Naive thymus-derived CD8-positive, alpha-beta T cell (primary cell): ENCODE measurements around the gene C5orf24. TPM values are rescaled to one million over a fixed set of nuclear protein-coding genes. Genes with fewer than 3 reads are reported as not detected.
"Not testable (repeated sequence)": the region's sequence is repeated elsewhere in the genome, so short reads cannot be mapped to it uniquely, and the experiment has no call there.

ENCODE experiments used
- ATAC-seq, 2 donors: fragments of 150-1000 bp; cut with Tn5 transposase in 1 of 2; sonication (Bioruptor Pico), chemical (Tn5 transposase) in 1 of 2; 1 replicate in 1 of 2; 2 replicates in 1 of 2; pipeline ENCODE4 v1.10.0; 2021; ENCODE audit warnings: mild to moderate bottlenecking in 2 of 2, moderate library complexity in 2 of 2
- POLR2A ChIA-PET: fragments of 350-600 bp; sonication (Branson Sonifier 250); formaldehyde crosslinking; loops from one replicate; lab custom pipeline; 2021; ENCODE audit warnings: antibody characterized with exemption; lab: Charles Lee
- DNase-seq, 10 donors: peaks; one replicate each; pipeline versions ENCODE4 v3.0.0 to v3.0.0-alpha.2; 2020 to 2022
- H3K27ac Mint-ChIP-seq, 10 donors: one replicate each; pipeline ENCODE4 v1.8.0; 2020 to 2022; ENCODE audit warnings: mild to moderate bottlenecking in 10 of 10, mixed read lengths in 10 of 10, moderate library complexity in 4 of 10, inconsistent platforms in 1 of 10
- H3K27me3 Mint-ChIP-seq, 5 donors: one replicate each; pipeline ENCODE4 v1.8.0; 2021 to 2022; ENCODE audit warnings: mixed read lengths in 5 of 5
- H3K36me3 Mint-ChIP-seq, 3 donors: one replicate each; pipeline ENCODE4 v1.8.0; 2020 to 2022; ENCODE audit warnings: mixed read lengths in 3 of 3, mild to moderate bottlenecking in 2 of 3, inconsistent platforms in 1 of 3
- H3K4me1 Mint-ChIP-seq, 4 donors: one replicate each; pipeline ENCODE4 v1.8.0; 2021 to 2022; ENCODE audit warnings: mixed read lengths in 4 of 4
- H3K4me3 Mint-ChIP-seq, 10 donors: one replicate each; pipeline ENCODE4 v1.8.0; 2020 to 2022; ENCODE audit warnings: mild to moderate bottlenecking in 10 of 10, mixed read lengths in 10 of 10, moderate library complexity in 6 of 10, inconsistent platforms in 1 of 10
- H3K9me3 Mint-ChIP-seq, 9 donors: one replicate each; pipeline ENCODE4 v1.8.0; 2020 to 2022; ENCODE audit warnings: mixed read lengths in 9 of 9, mild to moderate bottlenecking in 3 of 9, inconsistent platforms in 1 of 9, moderate library complexity in 1 of 9
- polyA plus RNA-seq, 3 donors: library from polyadenylated mRNA; unstranded; fragments of 300-500 nt; fragmentation: Illumina TruSeq; gene quantifications; one replicate each; pipeline ENCODE4 v1.2.3, GENCODE V29; 2021
- total RNA-seq, 8 experiments: library from RNA in 2 of 8; stranded (reverse) in 2 of 8; gene quantifications; one replicate each; pipeline ENCODE4 v1.2.3 and lab custom pipeline; 2021 to 2026

C5orf24 gene
- total and polyA plus RNA-seq, 5 experiments from 2014 or later: 6.6 to 41.7 (median 9.4) TPM

GRCh38 chr5:134835623-134836022, 10.1 kb upstream of the C5orf24 start:
- no peaks in the 10 kb centered on the region for H3K4me1 Mint-ChIP-seq
- ATAC-seq (no peak), DNase-seq (no peak)
- POLR2A ChIA-PET: interaction anchor here (0.8 kb wide), 1 partner anchor 660 kb away, joined by 3 read pairs; no protein-coding TSS in a partner anchor
- no peaks in the 10 kb centered on the region for H3K27me3 Mint-ChIP-seq
- H3K27ac Mint-ChIP-seq: no peak overlapping the region
- H3K9me3 Mint-ChIP-seq: no peaks in the 10 kb centered on the region
- H3K36me3 Mint-ChIP-seq: peaks cover 0 to 68% (median 4%) of the 10 kb centered on the region in 3 donors
- H3K4me3 Mint-ChIP-seq: no peak overlapping the region

DNA sequence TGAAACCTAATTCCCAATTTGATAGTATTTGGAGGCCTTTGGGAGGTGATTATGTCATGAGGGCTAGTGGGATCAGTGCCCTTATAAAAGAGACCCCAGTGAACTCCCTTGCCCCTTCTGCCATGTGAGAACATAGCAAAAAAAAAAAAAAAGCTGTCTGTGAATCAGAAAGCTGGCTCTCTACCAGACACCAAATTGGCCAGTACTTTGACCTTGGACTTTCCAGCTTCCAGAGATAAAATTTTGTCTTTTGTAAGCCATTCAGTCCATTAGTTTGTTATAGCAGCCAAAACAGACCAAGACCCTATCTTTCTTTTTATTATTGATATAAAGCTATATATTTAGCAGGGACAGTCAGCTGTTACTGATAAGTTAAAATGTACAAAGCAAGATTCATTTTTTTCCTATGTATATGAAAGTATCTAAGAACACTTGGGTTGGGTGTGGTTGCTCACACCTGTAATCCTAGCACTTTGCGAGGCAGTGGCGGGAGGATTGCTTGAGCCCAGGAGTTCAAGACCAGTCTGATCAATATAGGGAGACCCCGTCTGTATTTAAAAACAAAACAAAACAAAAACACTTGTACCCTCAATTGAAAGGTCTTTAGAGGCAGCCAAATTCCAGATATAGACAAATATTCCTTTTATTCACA, 8.1 kb upstream of the C5orf24 start:
- Mint-ChIP-seq H3K36me3 (peaks cover 0 to 58% (median 5%) of the 10 kb centered on the region in 3 donors), H3K27ac (no peak overlapping the region), H3K4me1 (no peaks in the 10 kb centered on the region), H3K4me3 (no peak overlapping the region), H3K9me3 (no peaks in the 10 kb centered on the region), H3K27me3 (no peaks in the 10 kb centered on the region)
- POLR2A ChIA-PET: interaction anchor here (0.6 kb wide), 1 partner anchor 8 kb away, joined by 3 read pairs; the partner anchor contains the start of gene C5orf24
- DNase-seq: no peak
- ATAC-seq: no peak

GRCh38 chr5:134838361-134838760, 7.4 kb upstream of the C5orf24 start:
- H3K4me3 Mint-ChIP-seq, H3K4me1 Mint-ChIP-seq, DNase-seq, ATAC-seq, POLR2A ChIA-PET, H3K27me3 Mint-ChIP-seq, H3K9me3 Mint-ChIP-seq: not testable (repeated sequence)
- Mint-ChIP-seq H3K27ac (peak overlapping the region in 3 of 10 donors; percentile 39 to 80 (median 77)), H3K36me3 (peaks cover 0 to 53% (median 5%) of the 10 kb centered on the region in 3 donors)

GRCh38 chr5:134840811-134841210, 5.0 kb upstream of the C5orf24 start:
- no peaks in the 10 kb centered on the region for H3K9me3 Mint-ChIP-seq
- peaks cover 7 to 10% (median 9%) of the 10 kb centered on the region in 4 donors for H3K4me1 Mint-ChIP-seq
- DNase-seq (no peak), ATAC-seq (no peak)
- H3K27ac Mint-ChIP-seq: no peak overlapping the region
- no peaks in the 10 kb centered on the region for H3K27me3 Mint-ChIP-seq
- POLR2A ChIA-PET: no interaction called here
- H3K36me3 Mint-ChIP-seq: peaks cover 0 to 39% (median 5%) of the 10 kb centered on the region in 3 donors
- H3K4me3 Mint-ChIP-seq: no peak overlapping the region

- H3K27ac Mint-ChIP-seq: peak overlapping the region; percentile 16 to 97 (median 92)
- H3K4me1 Mint-ChIP-seq: peaks cover 12 to 29% (median 26%) of the 10 kb centered on the region in 4 donors
Measured at GRCh38 chr5:134844252-134844651, 1.5 kb upstream of the C5orf24 start.

DNA sequence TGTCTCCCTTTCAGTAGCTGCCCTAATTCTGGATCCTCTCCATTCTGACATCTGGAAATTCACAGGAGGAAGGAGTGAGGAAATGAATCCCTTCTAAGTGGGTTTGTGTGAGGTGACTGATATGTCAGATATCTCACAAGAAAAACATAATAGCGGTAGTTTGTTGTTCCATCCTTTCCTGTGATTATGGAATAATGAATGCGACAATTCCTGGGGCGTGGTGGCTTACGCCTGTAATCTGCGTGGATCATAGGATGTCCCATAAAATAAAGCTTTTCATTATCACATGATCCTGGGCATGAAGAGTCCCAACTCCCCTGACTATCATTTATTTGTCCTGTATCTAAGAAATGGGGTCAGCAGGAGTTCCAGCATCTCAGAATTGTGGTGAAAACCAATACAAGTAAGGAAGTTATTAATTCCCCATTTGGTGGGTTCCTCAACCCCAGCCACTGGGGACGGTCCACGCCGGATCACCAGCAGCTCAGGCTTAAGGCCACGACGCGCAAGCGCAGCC, 375 bp upstream of the C5orf24 start:
- Mint-ChIP-seq H3K4me1 (peaks cover 12 to 37% (median 32%) of the 10 kb centered on the region in 4 donors), H3K4me3 (peak overlapping the region; percentile 86 to 95 (median 90)), H3K9me3 (no peaks in the 10 kb centered on the region), H3K27ac (peak overlapping the region; percentile 90 to 97 (median 96)), H3K36me3 (peaks cover 0 to 12% (median 2%) of the 10 kb centered on the region in 3 donors), H3K27me3 (no peaks in the 10 kb centered on the region)
- peak in 1 of 10 donors; percentile 7 for DNase-seq
- POLR2A ChIA-PET: interaction anchor here (0.5 to 1.7 kb wide), 14 partner anchors 8 to 1674 kb away, joined by 3 to 37 read pairs (median 6); partner anchors contain the start of genes CAMLG, DDX46, PCBD2 and PPP2CA
- no peak for ATAC-seq

More at GRCh38 chr5:134844252-134844651, 1.5 kb upstream of the C5orf24 start:
- H3K27me3 Mint-ChIP-seq: no peaks in the 10 kb centered on the region
- peak overlapping the region in 1 of 10 donors; percentile 14 for H3K4me3 Mint-ChIP-seq
- DNase-seq (no peak), ATAC-seq (no peak)
- peaks cover 0 to 18% (median 4%) of the 10 kb centered on the region in 3 donors for H3K36me3 Mint-ChIP-seq
- POLR2A ChIA-PET: interaction anchor here (3.1 kb wide), 1 partner anchor 60 kb away, joined by 10 read pairs; the partner anchor contains the start of gene PCBD2
- H3K9me3 Mint-ChIP-seq: no peaks in the 10 kb centered on the region

- peak overlapping the region; percentile 86 to 95 (median 90) for H3K4me3 Mint-ChIP-seq
- no peaks in the 10 kb centered on the region for H3K27me3 Mint-ChIP-seq
- H3K9me3 Mint-ChIP-seq: no peaks in the 10 kb centered on the region
- peaks cover 14 to 47% (median 38%) of the 10 kb centered on the region in 4 donors for H3K4me1 Mint-ChIP-seq
- ATAC-seq (no peak), DNase-seq (no peak)
- peaks cover 0 to 17% (median 0%) of the 10 kb centered on the region in 3 donors for H3K36me3 Mint-ChIP-seq
- POLR2A ChIA-PET: interaction anchor here (0.8 to 1.7 kb wide), 4 partner anchors 27 to 105 kb away, joined by 4 to 37 read pairs (median 19); partner anchors contain the start of genes PCBD2 and TXNDC15
- peak overlapping the region; percentile 85 to 97 (median 96) for H3K27ac Mint-ChIP-seq
Measured at GRCh38 chr5:134846641-134846960, 833 bp downstream of the C5orf24 start.

GRCh38 chr5:134849434-134849933, 3.7 kb downstream of the C5orf24 start:
- not testable (repeated sequence) for DNase-seq, H3K27me3 Mint-ChIP-seq, H3K9me3 Mint-ChIP-seq, ATAC-seq
- POLR2A ChIA-PET: interaction anchor here (0.7 to 1.2 kb wide), 5 partner anchors 12 to 325 kb away, joined by 3 to 7 read pairs (median 3); partner anchors contain the start of gene PCBD2
- H3K4me1 Mint-ChIP-seq: peaks cover 15 to 63% (median 52%) of the 10 kb centered on the region in 4 donors
- peaks cover 0 to 39% (median 0%) of the 10 kb centered on the region in 3 donors for H3K36me3 Mint-ChIP-seq
- peak overlapping the region in 3 of 10 donors; percentile 9 to 45 (median 36) for H3K4me3 Mint-ChIP-seq
- H3K27ac Mint-ChIP-seq: peak overlapping the region in 2 of 10 donors; percentile 26 to 35

DNA sequence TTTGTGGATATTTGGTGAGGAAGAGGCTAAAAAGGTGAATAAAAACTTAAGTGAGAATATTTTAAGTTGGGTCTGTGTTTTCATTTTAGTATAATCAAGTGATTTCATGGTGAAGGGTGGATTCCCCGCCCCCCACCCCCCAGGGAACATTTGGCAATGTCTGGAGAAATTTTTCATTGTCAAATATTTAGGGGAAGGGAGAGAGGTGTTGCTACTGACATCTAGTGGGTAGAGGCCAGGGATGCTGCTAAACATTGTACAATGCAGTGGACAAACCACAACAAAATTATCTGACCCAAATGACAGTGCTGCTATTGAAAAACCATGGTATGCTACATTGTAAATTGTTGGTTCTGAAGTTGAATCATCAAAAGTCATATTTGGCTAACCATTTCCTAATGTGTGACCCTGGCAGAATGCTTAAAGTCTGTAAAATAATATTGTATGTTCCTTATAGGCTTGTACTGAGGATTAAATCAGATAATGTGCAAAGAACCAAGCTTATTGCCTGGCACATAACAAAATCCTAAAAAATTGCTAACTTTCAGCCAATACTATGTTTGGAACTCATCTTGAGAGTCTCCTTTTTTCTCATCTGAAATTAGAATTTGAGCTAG, 5.6 kb downstream of the C5orf24 start:
- Mint-ChIP-seq H3K9me3 (no peaks in the 10 kb centered on the region), H3K27ac (peak overlapping the region in 3 of 10 donors; percentile 29 to 73 (median 31)), H3K4me1 (peaks cover 13 to 58% (median 50%) of the 10 kb centered on the region in 4 donors), H3K36me3 (peaks cover 0 to 51% (median 4%) of the 10 kb centered on the region in 3 donors), H3K27me3 (no peaks in the 10 kb centered on the region), H3K4me3 (no peak overlapping the region)
- ATAC-seq (no peak), DNase-seq (no peak)
- POLR2A ChIA-PET: interaction anchor here (0.6 kb wide), 2 partner anchors 34 to 543 kb away, joined by 3 read pairs; no protein-coding TSS in a partner anchor

- Mint-ChIP-seq H3K4me1 (peaks cover 8 to 33% (median 28%) of the 10 kb centered on the region in 4 donors), H3K36me3 (peaks cover 0 to 65% (median 11%) of the 10 kb centered on the region in 3 donors)
- not testable (repeated sequence) for H3K9me3 Mint-ChIP-seq, ATAC-seq, H3K27ac Mint-ChIP-seq, H3K4me3 Mint-ChIP-seq, DNase-seq, H3K27me3 Mint-ChIP-seq
- POLR2A ChIA-PET: interaction anchor here (1.9 kb wide), 1 partner anchor 11 kb away, joined by 6 read pairs; the partner anchor contains the start of gene C5orf24
Measured at GRCh38 chr5:134856465-134856864, 10.7 kb downstream of the C5orf24 start.

- peaks cover 8 to 29% (median 24%) of the 10 kb centered on the region in 4 donors for H3K4me1 Mint-ChIP-seq
- ATAC-seq (no peak), DNase-seq (no peak)
- peaks cover 0 to 60% (median 11%) of the 10 kb centered on the region in 3 donors for H3K36me3 Mint-ChIP-seq
- POLR2A ChIA-PET: interaction anchor here (0.5 to 1.6 kb wide), 5 partner anchors 12 to 490 kb away, joined by 3 to 4 read pairs (median 3); partner anchors contain the start of genes C5orf24 and TXNDC15
- H3K4me3 Mint-ChIP-seq: no peak overlapping the region
- H3K27ac Mint-ChIP-seq: peak overlapping the region in 5 of 10 donors; percentile 11 to 49 (median 22)
- no peaks in the 10 kb centered on the region for H3K27me3 Mint-ChIP-seq
- no peaks in the 10 kb centered on the region for H3K9me3 Mint-ChIP-seq
Measured at GRCh38 chr5:134857401-134857800, 11.6 kb downstream of the C5orf24 start.

GRCh38 chr5:134864707-134865106, 18.9 kb downstream of the C5orf24 start:
- no peak overlapping the region for H3K4me3 Mint-ChIP-seq
- POLR2A ChIA-PET: no interaction called here
- no peaks in the 10 kb centered on the region for H3K27me3 Mint-ChIP-seq
- H3K27ac Mint-ChIP-seq: no peak overlapping the region
- H3K9me3 Mint-ChIP-seq: no peaks in the 10 kb centered on the region
- DNase-seq (no peak), ATAC-seq (no peak)
- peaks cover 0 to 11% (median 0%) of the 10 kb centered on the region in 3 donors for H3K36me3 Mint-ChIP-seq
- H3K4me1 Mint-ChIP-seq: no peaks in the 10 kb centered on the region
